K562 (cell line): ENCODE results near the gene FCGR3A. TPM values are rescaled to one million over a fixed set of nuclear protein-coding genes. Genes with fewer than 3 reads are reported as not detected.
A peak's percentile ranks its signal among the peaks of the same experiment; 100 is the strongest.

Experiments
- BRD9 ChIP-seq: fragments of 450-650 bp; IDR thresholded peaks from 2 replicates; pipeline ENCODE4 v1.6.1; 2018; ENCODE audit warnings: low read depth; ENCODE audit not compliant: partially characterized antibody
- CREM ChIP-seq: IDR thresholded peaks from 2 replicates; pipeline ENCODE4 v1.6.1; 2014; ENCODE audit warnings: antibody characterized with exemption, low read depth
- EP300 ChIP-seq: IDR thresholded peaks from 2 replicates; pipeline ENCODE4 v1.6.1; 2012; ENCODE audit warnings: low read length, improper control_type of control experiment
- ETS1 ChIP-seq: conservative IDR thresholded peaks from 2 replicates; pipeline ENCODE4 v1.6.1; 2011; ENCODE audit warnings: low read depth, mild to moderate bottlenecking, low read length; ENCODE audit not compliant: control insufficient read depth
- HDAC1 ChIP-seq, 2 experiments: fragments of 450-650 bp; IDR thresholded peaks; 2 replicates each; pipeline ENCODE4 v1.6.1; 2016 to 2017; ENCODE audit warnings: inconsistent platforms in 1 of 2, mild to moderate bottlenecking in 1 of 2, moderate library complexity in 1 of 2
- HEY1 ChIP-seq: fragments of 250-450 bp; sonication (Bioruptor Pico); IDR thresholded peaks from 2 replicates; pipeline ENCODE4 v1.5.0; 2020; ENCODE audit warnings: mild to moderate bottlenecking, moderate library complexity, borderline replicate concordance
- KDM5B ChIP-seq: fragments of 200-600 bp; sonication (generic); IDR thresholded peaks from 2 replicates; pipeline ENCODE4 v1.6.1; 2012; ENCODE audit warnings: low read depth, mild to moderate bottlenecking, moderate library complexity, low read length, control low read depth, inconsistent platforms; ENCODE audit not compliant: insufficient replicate concordance
- MNT ChIP-seq, 2 experiments: fragments of 450-650 bp; conservative IDR thresholded peaks; 2 replicates each; pipeline ENCODE4 v1.6.1; 2017; ENCODE audit warnings: mild to moderate bottlenecking in 2 of 2, moderate library complexity in 2 of 2
- NFIC ChIP-seq: fragments of 450-650 bp; IDR thresholded peaks from 2 replicates; pipeline ENCODE4 v1.6.1; 2017; ENCODE audit warnings: mild to moderate bottlenecking, inconsistent platforms
- SUPT5H ChIP-seq: fragments of 450-650 bp; IDR thresholded peaks from 2 replicates; pipeline ENCODE4 v1.6.1; 2016
- TBL1XR1 ChIP-seq, 2 experiments: IDR thresholded peaks; 2 replicates each; pipeline ENCODE4 v1.6.1; 2012; ENCODE audit warnings: improper control_type of control experiment in 2 of 2, low read length in 2 of 2, mild to moderate bottlenecking in 1 of 2
- ZBTB33 ChIP-seq: sonication (generic); formaldehyde crosslinking; IDR thresholded peaks from 2 replicates; pipeline ENCODE4 v1.8.1; 2023; ENCODE audit warnings: mild to moderate bottlenecking, missing genetic modification reagents
- ZNF407 ChIP-seq: fragments of 450-650 bp; IDR thresholded peaks from 2 replicates; pipeline ENCODE4 v1.6.1; 2016; ENCODE audit warnings: low read depth
- polyA plus RNA-seq, 8 experiments: library from polyadenylated mRNA; depleted of rRNA in 4 of 8; stranded (reverse) in 5 of 8; unstranded in 3 of 8; fragments of >200 nt; fragmentation: Nextera tagmentation in 2 of 8; fragmentation: Illumina TruSeq in 1 of 8; extraction: Ambion mirVana in 2 of 8; extraction: Trizol in 1 of 8; gene quantifications; 2 replicates each; pipeline versions ENCODE4 v1.2.1 to v1.2.3, GENCODE V29; 2011 to 2014; ENCODE audit warnings: inconsistent platforms in 1 of 8, missing spikeins in 1 of 8
- total RNA-seq, 7 experiments: library from RNA; depleted of rRNA in 6 of 7; stranded (reverse); fragments of >200 nt in 6 of 7; fragmentation: Illumina TruSeq in 2 of 7; extraction: Trizol in 2 of 7; gene quantifications; 2 replicates each; pipeline versions ENCODE4 v1.2.1 to v1.2.3, GENCODE V29; 2011 to 2021; ENCODE audit warnings: low replicate concordance in 1 of 7

The FCGR3A gene
- total and polyA plus RNA-seq, 9 of the 15 experiments (the other 6 are each of a cell fraction or from before 2014, with no cell fraction given), result 0.04 to 0.29 (median 0.14) TPM; not detected in 3

- TF ChIP-seq ZBTB33 (peak; percentile 94), ZNF407 (peak; percentile 69), MNT (conservative IDR thresholded peaks at IDR 0.05) (peak in 1 of 2 experiments; percentile 32; a peak in 1 of 4 replicates), KDM5B (peak; percentile 85), EP300 (peak; percentile 49), ETS1 (peak; percentile 82), BRD9 (peak; percentile 83), HEY1 (peak; percentile 44; the same call in 1 of the 2 replicates), NFIC (peak; percentile 75), HDAC1 (IDR thresholded peaks at IDR 0.05) (peak in 1 of 2 experiments; percentile 94; a peak in 2 of 4 replicates), TBL1XR1 (IDR thresholded peaks at IDR 0.05; ENCODE audit: low read length in 2 of 2) (peak in 1 of 2 experiments; percentile 63; a peak in 1 of 4 replicates), CREM (peak; percentile 23; the same call in 1 of the 2 replicates), SUPT5H (peak; percentile 57)
These were observed 25.5 kb downstream of the FCGR3A start, which contains the start of gene HSPA6 (continued) for GRCh38 chr1:161523817-161524741.
